MCF 10A (cell line): ENCODE results near the gene LRRC31. TPM values are rescaled to one million over a fixed set of nuclear protein-coding genes. Genes with fewer than 3 reads are reported as not detected.

Experiments used
- BruUV-seq: library from RNA; stranded (reverse); fragments of 400-500 nt; replicated peaks from 2 replicates; lab custom pipeline; 2021; lab: Mats Ljungman, UMichigan
- CTCF ChIA-PET: fragments of 300-600 bp; sonication (Branson Sonifier 250); formaldehyde crosslinking; extraction: SDS; loops from one replicate; lab custom pipeline; 2021; ENCODE audit warnings: antibody characterized with exemption, inconsistent platforms; lab: Yijun Ruan, JAX
- POLR2A ChIA-PET: fragments of 300-600, 350-650 bp; sonication (Branson Sonifier 250); formaldehyde crosslinking; extraction: SDS; loops from one replicate; lab custom pipeline; 2020; ENCODE audit warnings: antibody characterized with exemption, inconsistent platforms; lab: Yijun Ruan, JAX
- DNase-seq: peaks from one replicate; pipeline ENCODE4 v3.0.0-alpha.2; 2018; ENCODE audit not compliant: unreplicated experiment
- H3K27ac Mint-ChIP-seq: one replicate; pipeline ENCODE4 v1.8.0; 2022; ENCODE audit warnings: mild to moderate bottlenecking, low read depth, mixed read lengths; ENCODE audit not compliant: unreplicated experiment
- H3K27me3 Mint-ChIP-seq: one replicate; pipeline ENCODE4 v1.8.0; 2022; ENCODE audit warnings: mixed read lengths; ENCODE audit not compliant: insufficient read depth, unreplicated experiment
- H3K36me3 Mint-ChIP-seq: one replicate; pipeline ENCODE4 v1.8.0; 2022; ENCODE audit warnings: mild to moderate bottlenecking, moderate library complexity, mixed read lengths; ENCODE audit not compliant: insufficient read depth, unreplicated experiment
- H3K4me1 Mint-ChIP-seq: one replicate; pipeline ENCODE4 v1.8.0; 2022; ENCODE audit warnings: mixed read lengths; ENCODE audit not compliant: insufficient read depth, unreplicated experiment
- H3K4me3 Mint-ChIP-seq: one replicate; pipeline ENCODE4 v1.8.0; 2022; ENCODE audit warnings: mild to moderate bottlenecking, moderate library complexity, mixed read lengths; ENCODE audit not compliant: unreplicated experiment
- H3K9me3 Mint-ChIP-seq: one replicate; pipeline ENCODE4 v1.8.0; 2022; ENCODE audit warnings: mixed read lengths; ENCODE audit not compliant: unreplicated experiment
- intact Hi-C: fragments of 100-400 bp; cut with micrococcal nuclease; formaldehyde crosslinking; loops from 2 replicates; pipeline ENCODE4 v1.14.1; 2022
- total RNA-seq: library from RNA; stranded (reverse); gene quantifications from 2 replicates; pipeline ENCODE4 v1.2.3, GENCODE V29; 2022
- TF ChIP-seq, protein P1 (sequence below): fragments of 200-600 bp; IDR thresholded peaks from one replicate; pipeline ENCODE4 v1.8.0; 2022; ENCODE audit warnings: antibody characterized with exemption, mild to moderate bottlenecking; ENCODE audit not compliant: unreplicated experiment

LRRC31 gene
- total RNA-seq, 1 experiment from 2014 or later: not detected

DNA sequence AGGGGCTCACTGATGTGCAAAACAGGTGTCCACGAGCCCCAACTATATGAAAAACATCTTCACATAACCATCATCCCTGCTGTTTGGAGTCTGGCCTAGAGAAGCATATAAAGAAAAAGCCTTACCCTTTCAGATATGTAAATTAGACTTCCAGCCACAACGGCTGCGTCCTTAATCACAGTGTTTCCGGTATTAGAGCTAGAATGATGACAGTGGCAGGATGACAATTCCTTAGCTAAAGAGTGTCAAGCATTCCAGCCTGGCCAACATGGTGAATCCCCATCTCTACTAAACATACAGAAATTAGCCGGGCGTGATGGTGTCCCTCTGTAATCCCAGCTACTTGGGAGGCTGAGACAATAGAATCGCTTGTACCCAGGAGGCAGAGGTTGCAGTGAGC lies 22.2 kb upstream of the LRRC31 start:
- Mint-ChIP-seq H3K4me1 (peaks cover under 1% of the 10 kb centered on the region), H3K27me3 (no peaks in the 10 kb centered on the region), H3K4me3 (no peak overlapping the region), H3K9me3 (no peaks in the 10 kb centered on the region), H3K36me3 (no peaks in the 10 kb centered on the region), H3K27ac (no peak overlapping the region)
- DNase-seq: no peak
- TF ChIP-seq, protein P1, sequence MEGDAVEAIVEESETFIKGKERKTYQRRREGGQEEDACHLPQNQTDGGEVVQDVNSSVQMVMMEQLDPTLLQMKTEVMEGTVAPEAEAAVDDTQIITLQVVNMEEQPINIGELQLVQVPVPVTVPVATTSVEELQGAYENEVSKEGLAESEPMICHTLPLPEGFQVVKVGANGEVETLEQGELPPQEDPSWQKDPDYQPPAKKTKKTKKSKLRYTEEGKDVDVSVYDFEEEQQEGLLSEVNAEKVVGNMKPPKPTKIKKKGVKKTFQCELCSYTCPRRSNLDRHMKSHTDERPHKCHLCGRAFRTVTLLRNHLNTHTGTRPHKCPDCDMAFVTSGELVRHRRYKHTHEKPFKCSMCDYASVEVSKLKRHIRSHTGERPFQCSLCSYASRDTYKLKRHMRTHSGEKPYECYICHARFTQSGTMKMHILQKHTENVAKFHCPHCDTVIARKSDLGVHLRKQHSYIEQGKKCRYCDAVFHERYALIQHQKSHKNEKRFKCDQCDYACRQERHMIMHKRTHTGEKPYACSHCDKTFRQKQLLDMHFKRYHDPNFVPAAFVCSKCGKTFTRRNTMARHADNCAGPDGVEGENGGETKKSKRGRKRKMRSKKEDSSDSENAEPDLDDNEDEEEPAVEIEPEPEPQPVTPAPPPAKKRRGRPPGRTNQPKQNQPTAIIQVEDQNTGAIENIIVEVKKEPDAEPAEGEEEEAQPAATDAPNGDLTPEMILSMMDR: no peak
- CTCF ChIA-PET: interaction anchor here (0.7 kb wide), 3 partner anchors 79 to 219 kb away, joined by 4 to 9 read pairs (median 4); no protein-coding TSS in a partner anchor
- intact Hi-C loops: no loop called here
- no TSS peak for BruUV-seq
- POLR2A ChIA-PET: no interaction called here

DNA sequence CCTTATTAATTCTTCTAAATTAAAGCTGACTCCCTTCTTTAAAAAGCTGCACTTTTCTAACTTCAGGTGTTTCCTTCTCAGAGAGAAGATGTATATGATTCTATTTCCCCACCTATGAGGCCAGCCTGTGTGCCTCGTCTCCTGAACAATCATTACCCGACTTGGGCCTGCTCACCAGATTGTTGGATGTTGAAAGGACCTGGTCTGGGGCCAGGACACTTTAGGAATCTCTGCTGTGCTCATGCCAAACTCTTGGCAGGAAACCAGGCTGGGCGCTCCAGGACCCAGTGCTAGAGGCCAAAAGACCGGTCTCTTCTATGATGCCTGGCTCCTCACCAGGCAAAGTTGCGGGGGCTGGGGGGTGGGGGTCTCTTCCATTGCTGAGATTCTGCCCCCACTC lies 16.9 kb upstream of the LRRC31 start:
- H3K27ac Mint-ChIP-seq: peak overlapping the region; percentile 46
- intact Hi-C loops: loop anchor here (5.0 kb wide), 1 partner anchor 41 kb away; no protein-coding TSS in a partner anchor
- CTCF ChIA-PET: no interaction called here
- POLR2A ChIA-PET: interaction anchor here (1.3 kb wide), 1 partner anchor 81 kb away, joined by 3 read pairs; no protein-coding TSS in a partner anchor
- TF ChIP-seq, protein P1: no peak
- no TSS peak for BruUV-seq
- no peak overlapping the region for H3K4me3 Mint-ChIP-seq
- H3K4me1 Mint-ChIP-seq: peaks cover 6% of the 10 kb centered on the region
- no peaks in the 10 kb centered on the region for H3K27me3 Mint-ChIP-seq
- no peaks in the 10 kb centered on the region for H3K36me3 Mint-ChIP-seq
- no peaks in the 10 kb centered on the region for H3K9me3 Mint-ChIP-seq
- DNase-seq: peak; percentile 85

DNA sequence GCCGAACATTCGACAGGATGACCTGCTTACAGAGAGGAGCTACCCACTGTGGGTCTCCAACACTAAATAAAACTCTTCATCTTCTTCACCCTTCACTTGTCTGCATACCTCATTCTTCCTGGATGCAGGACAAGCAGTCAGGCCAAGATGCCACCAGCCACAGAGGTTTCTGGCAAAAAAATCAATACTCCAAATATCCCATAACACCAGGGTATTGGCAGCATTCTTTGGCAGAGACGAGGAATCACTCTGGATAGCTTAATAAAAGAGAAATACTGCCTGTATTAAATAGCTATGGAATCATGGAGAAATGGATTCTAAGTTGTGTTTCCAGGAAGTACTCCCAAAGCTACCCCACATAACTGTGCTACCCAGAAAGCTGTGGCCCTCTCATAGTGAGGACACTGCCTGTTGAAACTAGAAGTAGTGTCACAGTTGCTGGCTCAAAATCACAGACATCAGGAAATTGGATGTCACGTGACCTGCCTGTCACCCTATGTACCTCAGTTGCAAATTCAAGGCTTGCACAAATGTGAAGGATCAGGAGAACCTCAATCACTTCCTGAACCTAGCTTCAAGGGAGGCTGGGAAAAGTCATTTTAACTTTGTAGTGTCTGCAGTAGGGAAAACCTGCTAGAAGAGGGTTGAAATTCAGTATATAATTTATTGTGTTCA lies 11.0 kb upstream of the LRRC31 start:
- TF ChIP-seq, protein P1: no peak
- Mint-ChIP-seq H3K27ac (no peak overlapping the region), H3K36me3 (no peaks in the 10 kb centered on the region), H3K27me3 (no peaks in the 10 kb centered on the region), H3K9me3 (no peaks in the 10 kb centered on the region), H3K4me3 (no peak overlapping the region), H3K4me1 (no peaks in the 10 kb centered on the region)
- POLR2A ChIA-PET: no interaction called here
- DNase-seq: no peak
- CTCF ChIA-PET: interaction anchor here (0.8 to 1.2 kb wide), 3 partner anchors 18 to 157 kb away, joined by 3 read pairs; no protein-coding TSS in a partner anchor
- no TSS peak for BruUV-seq
- intact Hi-C loops: no loop called here

DNA sequence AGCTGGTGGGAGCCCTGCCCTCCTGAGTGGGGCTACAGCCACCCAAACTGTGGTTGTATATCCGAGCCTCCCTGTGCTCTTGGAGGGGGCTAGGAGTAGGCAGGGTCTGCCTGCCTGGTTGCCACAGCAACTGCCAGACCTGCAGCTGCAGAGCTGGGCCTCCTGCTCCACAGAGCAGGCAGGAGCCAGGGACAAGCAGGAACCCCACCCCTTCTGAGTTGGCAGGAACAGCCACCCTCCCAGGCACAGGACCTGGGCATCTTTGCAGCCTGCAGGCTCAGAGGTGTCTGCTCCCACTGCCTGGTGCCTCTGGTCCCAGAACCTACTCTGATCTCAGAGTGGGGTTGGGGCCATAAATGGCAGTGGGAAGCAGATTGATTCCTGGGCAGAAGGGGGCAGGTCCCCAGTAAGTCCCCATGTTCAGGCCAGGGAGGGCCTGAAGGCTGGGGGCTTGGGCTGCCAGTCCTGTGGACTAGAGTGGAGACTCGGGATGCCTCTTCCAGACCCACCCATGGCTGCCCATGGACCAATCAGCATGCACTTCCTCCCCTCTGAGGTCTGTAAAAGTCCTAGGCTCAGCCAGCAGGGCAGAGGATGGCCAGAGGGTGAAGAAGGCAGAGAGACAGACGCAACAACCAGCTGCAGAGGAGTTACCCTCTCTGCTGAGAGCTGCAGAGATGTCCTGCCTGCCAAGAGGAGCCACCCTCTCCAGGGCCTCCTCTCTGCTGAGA lies 10.3 kb upstream of the LRRC31 start:
- POLR2A ChIA-PET: interaction anchor here (0.6 kb wide), 1 partner anchor 450 kb away, joined by 3 read pairs; no protein-coding TSS in a partner anchor
- Mint-ChIP-seq H3K27me3 (no peaks in the 10 kb centered on the region), H3K4me1 (no peaks in the 10 kb centered on the region), H3K9me3 (no peaks in the 10 kb centered on the region), H3K4me3 (no peak overlapping the region), H3K27ac (no peak overlapping the region), H3K36me3 (no peaks in the 10 kb centered on the region)
- CTCF ChIA-PET: interaction anchor here (0.8 to 1.2 kb wide), 3 partner anchors 17 to 157 kb away, joined by 3 read pairs; no protein-coding TSS in a partner anchor
- BruUV-seq: no TSS peak
- intact Hi-C loops: no loop called here
- no peak for DNase-seq
- TF ChIP-seq, protein P1: no peak
